LoVo (cell line): ENCODE measurements around the gene STIM2.
"Not testable (repeated sequence)": the region's sequence is repeated elsewhere in the genome, so short reads cannot be mapped to it uniquely, and the experiment has no call there.

Experiments used
- DNase-seq: peaks from one replicate; pipeline ENCODE4 v3.0.0-alpha.2; 2016; ENCODE audit warnings: low spot score

Gene STIM2

DNA sequence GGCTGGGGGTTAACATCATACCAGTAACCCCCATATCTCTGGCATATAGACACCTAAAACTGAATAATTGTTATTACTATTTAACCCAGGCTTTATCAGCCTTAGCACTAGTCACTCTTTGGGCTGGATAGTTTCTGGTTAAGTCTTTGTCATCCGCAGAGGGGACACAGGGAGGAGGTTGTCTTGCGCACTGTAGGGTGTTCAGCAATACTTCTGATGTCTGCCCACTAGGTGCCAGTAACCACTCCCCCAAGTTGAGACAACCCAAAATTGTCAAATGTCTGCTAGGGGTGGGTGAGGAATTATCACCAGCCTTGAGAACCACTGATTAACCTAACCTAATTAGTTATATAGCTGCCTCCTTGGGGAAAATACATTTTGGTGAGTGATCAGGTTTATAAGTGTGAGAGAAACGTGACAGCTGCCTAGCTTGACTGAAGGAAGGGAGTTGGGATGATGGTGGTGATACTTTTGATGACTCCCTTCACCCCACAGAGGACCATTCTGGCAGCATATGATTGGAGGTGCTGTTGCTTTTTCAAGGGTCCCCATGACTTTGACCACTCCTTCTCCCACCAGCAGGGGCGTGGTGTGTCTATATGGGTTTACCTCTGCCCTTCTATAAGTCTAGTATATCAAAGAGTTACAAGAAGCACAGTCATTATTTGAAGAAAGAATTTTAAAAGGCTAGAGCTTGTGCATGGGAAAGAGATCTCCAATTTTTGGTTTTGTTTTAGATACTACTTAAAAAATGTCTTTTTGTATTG, 140.9 kb downstream of the STIM2 start:
- no peak for DNase-seq

DNA sequence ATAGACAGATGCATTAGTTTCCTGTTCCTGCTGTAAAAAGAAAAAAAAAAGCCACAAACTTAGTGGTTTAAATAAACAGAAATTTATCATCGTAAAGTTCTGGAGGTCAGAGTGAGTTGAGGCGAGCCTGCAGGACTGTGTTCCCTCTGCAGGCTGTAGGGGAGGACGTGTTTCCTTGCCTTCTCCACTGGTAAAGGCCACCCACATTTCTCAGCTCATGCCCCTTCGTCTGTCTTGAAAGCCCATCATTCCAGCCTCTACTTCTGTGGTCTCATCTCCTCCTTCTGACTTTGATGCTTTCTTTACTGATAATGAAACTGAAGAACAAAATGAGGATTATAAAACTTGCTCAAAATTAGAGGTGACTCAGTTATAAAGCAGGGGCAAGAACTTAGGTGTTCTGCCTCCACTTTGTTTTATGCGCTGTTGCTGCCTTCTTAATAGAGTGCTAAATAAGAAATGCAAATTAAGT, 143.0 kb downstream of the STIM2 start:
- DNase-seq = no peak

DNA sequence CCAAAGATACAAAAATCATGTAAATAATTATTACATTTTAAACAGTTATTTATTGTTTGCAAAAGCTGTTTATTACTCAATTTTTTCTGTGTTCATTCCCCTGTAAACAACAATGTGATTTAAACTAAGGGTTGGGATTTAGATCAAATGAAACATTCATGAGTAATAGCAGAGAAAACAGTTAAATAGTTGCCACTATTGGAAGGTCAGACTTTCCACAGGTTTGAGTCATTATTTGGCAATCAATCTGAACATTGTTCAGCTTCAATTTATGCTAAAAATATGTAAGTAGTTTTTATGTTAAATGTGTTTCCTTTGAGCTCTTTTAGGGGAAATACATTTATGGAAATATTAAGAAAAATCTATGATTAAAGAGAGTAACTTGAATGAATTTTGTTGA, 144.9 kb downstream of the STIM2 start:
- DNase-seq = no peak

DNA sequence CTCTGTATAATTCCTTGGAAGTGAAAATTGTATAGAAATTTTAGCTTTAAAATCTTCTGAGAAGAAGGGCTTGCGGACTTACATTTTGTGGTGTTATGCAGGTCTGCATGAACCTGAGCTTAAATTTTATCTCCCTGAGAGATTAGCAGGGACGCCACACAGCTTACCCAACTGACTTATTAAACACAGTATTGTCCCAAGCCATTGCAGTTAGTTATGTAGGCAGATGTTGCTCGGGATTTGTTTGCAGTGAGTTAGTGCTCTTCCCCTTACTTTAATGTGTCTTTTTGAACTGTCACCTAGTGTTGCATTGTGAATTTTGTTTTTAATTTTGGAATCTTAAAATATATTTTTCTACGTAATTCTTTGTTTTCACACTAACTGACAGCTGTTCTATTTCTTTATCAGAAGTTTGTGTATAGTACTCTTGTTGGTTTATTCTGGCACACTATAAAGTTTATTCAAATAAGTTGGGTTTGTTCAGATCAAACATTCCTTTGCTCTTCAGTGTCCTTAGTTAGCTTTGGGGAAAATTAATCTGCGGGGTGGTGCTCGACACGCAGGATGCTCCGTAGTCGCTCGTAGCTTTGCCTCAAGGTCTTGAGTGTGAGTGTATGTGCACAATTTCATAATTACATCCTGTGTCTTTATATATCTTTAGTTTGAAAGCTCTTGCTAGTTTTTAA, 145.4 kb downstream of the STIM2 start:
- DNase-seq = no peak

DNA sequence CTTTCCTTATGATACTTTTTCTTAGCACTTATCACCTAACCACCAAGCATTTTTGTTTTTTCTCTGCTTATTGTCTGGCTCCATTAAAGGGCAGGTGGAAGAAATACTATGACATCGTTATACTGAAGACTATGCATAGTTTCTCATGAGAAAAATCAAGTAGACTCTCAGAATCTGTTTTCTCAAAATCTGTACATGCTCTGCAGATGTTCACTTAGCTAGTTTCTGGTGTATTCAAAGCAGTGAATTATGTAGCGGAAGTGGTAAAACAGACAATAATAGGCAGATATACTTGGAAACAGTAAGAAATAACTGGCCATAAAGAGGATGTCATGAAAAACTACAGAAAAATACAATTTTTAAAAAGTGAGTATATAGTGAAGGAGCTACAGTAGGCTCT, 146.0 kb downstream of the STIM2 start:
- DNase-seq = no peak

DNA sequence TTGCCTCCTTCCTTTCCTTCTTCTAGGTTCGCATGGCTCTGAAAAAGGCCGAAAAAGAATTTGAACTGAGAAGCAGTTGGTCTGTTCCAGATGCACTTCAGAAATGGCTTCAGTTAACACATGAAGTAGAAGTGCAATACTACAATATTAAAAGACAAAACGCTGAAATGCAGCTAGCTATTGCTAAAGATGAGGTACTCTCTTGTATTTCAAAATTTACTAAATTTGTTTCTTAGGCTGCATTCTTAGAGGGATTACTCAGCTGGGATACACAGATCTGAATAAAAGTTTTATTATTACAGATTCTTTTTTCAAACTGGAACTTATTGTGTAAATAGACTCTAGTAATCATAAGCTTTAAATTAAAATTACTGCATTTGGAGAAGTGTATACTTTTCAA, 146.9 kb downstream of the STIM2 start:
- DNase-seq = no peak

DNA sequence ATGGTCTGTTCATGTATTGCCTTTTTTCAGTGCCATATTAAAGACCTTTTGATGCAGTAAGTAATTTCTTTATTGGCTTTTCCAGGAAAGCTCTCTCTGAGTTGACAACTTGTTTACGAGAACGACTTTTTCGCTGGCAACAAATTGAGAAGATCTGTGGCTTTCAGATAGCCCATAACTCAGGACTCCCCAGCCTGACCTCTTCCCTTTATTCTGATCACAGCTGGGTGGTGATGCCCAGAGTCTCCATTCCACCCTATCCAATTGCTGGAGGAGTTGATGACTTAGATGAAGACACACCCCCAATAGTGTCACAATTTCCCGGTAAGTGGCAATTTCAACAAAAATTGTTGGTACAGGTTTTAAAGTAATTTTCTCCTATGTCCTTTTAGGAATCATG, 148.0 kb downstream of the STIM2 start:
- DNase-seq = no peak

DNA sequence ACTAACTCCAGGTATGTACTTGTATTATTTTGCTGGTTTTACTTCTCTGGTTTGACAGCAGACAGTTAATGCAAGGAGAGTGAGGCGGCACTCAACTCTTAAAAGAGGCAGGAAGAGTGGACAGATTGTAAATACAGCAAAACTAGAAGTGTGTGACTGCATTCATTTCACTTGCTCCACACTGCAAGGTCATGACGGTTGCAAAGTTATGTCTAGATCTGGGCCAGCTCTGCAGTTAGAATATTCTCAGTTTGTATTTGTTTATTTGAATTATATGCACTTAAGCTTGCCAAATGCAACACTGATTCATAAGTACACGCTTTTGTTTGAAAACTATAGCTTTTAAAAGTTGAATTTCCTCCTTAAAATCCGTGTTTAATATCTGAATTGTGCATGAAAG, 148.9 kb downstream of the STIM2 start:
- no peak for DNase-seq

DNA sequence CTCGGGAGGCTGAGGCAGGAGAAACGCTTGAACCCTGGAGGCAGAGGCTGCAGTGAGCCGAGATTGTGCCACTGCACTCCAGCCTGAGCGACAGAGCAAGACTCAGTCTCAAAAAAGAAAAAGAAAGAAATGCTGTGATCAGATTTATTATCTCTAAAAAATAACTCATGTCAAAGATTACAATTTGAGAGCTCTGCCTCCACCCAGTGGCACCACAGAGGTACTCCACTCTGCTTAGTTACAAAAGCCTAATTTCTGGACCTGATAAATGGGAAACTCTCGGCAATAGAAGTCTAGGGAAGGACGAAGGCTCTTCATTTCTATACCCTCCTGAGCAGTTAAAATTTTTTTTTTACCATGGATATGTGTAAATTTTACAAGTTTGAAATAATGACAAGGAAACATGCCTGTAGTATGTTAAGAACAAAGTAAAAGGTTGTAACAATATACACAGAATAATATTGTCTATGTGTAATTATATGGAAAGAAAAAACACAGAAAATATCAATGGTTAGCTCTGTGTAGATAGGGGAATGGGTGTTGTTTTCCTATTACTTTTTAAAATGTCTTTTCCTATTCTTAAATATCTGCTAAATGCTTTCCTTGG, 149.8 kb downstream of the STIM2 start:
- peak; percentile 42 for DNase-seq

DNA sequence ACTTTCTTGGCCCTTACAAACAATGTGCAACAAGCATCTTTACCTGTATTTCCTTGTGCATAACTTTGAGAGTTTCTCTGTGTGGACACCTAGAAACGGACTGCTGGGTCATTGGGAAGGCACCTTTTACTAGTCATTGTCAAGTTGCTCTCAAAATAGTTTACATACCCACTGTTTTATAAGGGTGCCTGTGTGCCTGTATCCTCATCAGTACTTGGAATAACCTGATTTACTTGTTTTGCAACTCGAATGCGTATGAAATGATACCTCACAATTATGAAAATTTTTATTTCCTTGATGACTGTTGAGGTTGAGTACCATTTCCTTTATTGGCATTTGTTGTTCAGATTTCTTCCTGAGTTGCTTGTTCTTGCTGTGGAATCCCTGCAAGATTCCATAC, 150.8 kb downstream of the STIM2 start:
- DNase-seq = no peak

DNA sequence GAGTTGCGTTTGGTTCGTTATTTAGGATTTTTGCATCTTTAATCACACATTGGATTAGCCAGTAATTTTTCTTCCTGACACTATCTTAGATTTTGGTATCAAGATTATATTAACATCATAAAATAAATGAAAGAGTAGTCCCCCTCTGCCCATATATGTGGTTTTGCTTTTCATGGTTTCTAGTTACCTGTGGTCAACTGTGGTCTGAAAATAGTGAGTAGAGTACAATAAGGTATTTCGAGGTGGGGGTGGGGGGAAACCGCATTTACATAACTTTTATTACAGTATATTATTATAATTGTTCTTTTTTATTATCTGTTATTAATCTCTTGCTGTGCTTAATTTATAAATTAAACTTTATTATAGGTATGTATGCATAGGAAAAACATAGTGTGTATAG, 152.4 kb downstream of the STIM2 start:
- DNase-seq = no peak

DNA sequence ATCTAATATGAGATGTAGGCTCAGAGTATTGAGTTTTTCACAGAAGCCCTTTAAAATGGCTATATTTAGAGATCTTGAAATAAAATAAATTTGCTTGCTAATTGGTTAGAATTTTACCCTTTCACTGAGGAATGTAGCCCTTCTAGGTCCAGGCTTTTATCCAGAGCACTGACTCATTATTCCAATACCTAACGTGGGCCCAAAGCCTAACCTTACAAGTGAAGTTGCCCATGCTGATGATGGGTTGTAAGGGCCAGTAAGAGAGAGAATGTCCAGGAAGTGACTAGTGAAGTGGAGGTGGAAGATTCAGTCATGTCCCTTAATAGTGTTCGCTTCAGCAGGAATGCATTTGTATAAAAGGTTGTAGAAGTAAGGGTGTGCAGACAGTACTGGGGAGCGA, 155.9 kb downstream of the STIM2 start:
- no peak for DNase-seq

DNA sequence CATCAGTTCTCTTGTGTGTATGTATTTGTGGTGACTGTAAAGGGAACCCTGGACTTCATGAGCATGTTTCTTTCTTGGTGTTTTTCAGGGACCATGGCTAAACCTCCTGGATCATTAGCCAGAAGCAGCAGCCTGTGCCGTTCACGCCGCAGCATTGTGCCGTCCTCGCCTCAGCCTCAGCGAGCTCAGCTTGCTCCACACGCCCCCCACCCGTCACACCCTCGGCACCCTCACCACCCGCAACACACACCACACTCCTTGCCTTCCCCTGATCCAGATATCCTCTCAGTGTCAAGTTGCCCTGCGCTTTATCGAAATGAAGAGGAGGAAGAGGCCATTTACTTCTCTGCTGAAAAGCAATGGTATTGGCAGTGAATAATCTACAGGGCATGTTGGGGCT, 157.0 kb downstream of the STIM2 start:
- no peak for DNase-seq

DNA sequence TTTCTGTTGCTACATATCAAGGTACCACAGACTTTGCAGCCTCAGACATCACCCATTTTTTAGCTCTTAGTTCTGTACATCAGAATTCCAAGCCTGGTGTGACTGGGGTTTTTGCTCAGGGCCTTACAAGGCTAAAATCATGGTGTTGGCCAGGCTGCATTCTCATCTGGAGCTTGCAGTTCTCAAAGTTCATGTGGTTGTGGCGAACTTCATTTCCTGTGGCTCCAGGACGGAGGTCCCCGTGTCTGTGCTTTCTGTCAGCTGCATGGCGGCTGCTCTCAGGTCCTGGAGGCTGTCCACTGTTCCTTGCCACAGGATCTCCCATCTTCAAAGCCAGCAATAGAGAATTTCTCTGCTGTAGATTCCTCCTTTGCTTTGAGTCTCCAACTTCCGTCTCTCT, 157.4 kb downstream of the STIM2 start:
- no peak for DNase-seq

DNA sequence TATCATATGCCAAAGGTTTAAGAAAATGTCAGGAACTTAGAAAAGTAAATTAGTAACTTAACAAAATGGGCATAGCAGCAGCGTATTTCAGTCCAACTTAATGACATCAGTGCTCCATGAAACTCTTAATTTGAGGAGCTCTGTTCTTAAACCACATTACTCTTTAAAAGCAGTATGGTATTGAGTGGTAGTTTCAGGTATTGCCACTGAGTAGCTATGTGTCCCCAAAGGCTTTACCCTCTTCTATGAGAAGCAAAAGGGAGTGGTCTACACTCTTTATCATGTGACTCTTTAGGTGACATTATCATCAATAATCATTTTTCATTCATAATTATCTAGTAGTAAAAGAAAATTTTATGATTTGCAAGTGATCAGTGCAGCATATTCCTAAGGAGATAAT, 158.3 kb downstream of the STIM2 start:
- no peak for DNase-seq

DNA sequence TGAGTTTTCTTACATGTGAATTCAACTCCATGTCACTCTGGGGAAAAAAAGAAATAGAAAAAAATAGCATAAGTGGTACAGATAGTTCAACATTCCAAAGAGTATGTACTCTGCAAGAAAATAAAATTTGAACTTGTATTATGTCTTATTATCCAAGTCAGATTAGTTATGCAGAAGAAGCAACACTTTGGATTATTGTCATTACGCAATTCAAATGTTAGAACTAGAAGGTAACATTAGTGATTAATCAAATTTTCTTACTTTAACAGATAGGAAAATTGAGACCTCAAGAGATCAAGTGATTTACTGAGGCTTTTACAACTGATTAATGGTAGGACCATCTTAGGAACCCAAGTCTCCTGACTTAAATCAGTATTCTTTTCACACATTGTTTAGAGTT, 159.1 kb downstream of the STIM2 start:
- no peak for DNase-seq

DNA sequence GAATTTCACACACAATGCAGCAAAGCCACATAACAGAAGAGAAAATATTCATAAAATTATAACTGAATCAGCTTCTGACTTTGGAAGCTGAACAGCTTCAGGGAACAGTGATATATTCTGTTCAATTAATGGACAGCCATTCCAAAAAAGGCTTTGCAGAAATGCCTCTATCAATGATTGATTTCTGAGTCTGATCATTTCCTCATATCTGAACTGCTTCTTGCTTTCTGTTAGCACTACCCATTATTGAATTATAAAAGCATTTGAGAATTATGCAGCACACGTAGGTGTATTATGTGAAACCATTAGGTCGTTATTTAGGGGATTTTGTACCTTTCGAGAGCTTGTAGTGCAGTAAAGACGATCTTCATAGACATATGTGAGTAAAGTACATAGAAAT, 159.6 kb downstream of the STIM2 start:
- DNase-seq = no peak

DNA sequence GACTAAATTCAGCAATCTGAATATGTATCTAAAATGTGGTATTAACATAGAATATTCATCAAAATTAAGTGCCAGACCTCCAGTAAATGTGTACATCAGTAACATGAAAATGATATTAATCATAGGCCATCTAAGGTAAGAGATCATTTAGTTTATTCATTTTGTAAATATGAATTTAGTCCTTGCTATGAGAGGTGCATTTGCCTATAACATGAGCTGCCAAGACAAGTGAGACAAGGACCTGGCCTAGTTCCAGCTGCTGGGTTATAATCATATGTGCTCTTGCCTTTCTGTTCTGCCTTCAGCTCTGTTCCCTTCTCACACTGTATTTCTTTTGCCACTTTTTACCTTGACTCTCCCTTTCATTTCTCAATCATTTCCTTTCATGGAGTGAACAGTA, 160.0 kb downstream of the STIM2 start:
- DNase-seq = no peak

DNA sequence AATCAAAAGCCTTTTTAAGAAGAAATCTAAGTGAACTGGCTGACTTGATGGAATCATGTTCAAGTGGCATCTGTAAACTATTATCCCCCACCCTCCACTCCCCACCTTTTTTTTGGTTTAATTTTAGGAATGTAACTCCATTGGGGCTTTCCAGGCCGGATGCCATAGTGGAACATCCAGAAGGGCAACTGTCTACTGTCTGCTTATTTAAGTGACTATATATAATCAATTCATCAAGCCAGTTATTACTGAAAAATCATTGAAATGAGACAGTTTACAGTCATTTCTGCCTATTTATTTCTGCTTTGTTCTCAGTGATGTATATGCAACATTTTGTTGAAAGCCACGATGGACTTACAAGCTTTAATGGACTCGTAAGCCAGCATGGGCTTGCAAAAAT, 162.3 kb downstream of the STIM2 start:
- no peak for DNase-seq

DNA sequence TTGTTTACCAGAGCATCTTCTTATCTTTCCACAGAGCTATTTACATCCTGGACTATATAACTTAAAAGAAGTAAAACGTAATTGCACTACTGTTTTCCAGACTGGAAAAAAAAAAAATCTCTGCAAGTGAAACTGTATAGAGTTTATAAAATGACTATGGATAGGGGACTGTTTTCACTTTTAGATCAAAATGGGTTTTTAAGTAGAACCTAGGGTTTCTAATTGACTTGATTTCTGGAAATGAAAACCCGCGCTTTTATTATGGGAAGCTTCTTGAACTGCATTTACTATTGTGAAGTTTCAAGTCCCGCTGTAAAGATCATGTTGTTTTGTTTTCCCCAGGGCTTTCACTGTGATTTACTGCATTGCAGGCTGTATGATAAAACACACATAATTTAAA, 162.7 kb downstream of the STIM2 start:
- DNase-seq = no peak

DNA sequence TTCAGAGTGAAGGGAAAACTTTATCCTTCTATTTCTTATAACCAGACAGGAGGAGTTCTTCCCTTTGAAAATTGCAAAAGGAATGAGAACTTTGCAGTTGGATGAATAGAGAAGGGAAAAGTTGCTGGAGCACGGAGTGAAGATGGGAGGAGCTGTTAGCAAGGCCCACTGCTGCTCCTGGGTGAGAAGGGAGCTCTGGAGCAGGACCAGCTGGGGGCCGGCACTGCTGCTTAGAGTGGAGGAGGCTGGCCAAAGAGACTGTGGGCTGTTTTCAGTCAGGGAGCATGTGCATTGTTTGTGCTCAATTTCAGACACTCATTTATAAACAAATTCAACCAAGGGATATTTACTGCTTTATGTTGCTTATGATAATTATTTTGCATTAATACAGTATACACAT, 164.2 kb downstream of the STIM2 start:
- no peak for DNase-seq

DNA sequence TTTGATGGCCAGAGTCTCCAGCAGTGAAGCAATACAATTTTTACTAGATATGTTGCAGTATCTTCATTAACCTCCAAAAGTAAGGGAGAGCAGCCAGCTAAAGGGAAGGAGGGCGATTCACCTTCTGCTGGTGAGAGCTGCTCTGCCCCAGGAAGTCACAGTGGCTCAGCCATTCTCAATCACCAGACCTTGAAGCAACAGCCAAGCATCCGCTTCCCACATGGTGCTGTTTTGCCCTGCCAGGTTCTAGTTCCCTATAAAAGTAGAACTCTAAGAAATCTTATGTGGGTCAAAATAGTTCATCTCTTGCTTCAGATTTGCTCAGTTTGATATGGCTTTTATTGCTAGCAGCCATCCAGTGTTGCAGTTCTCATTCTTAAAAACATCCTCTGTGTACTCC, 166.8 kb downstream of the STIM2 start:
- no peak for DNase-seq

DNA sequence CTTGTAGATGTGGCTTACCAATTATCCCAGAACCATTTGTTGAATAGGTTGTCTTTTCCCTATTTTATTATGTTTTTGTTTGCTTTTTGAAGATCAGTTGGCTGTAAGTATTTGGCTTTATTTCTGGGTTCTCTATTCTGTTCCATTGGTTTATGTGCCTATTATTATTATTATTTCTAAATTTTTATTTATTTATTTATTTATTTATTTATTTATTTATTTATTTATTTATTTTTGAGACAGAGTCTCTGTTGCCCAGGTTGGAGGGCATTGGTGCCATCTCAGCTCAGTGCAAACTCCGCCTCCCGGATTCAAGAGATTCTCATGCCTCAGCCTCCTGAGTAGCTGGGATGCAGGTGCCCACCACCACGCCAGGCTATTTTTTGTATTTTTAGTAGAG, 174.5 kb downstream of the STIM2 start:
- DNase-seq = not testable (repeated sequence)
